ENCODE results near the gene CLOCK. TPM values are rescaled to one million over a fixed set of nuclear protein-coding genes. Genes with fewer than 3 reads are reported as not detected.

Gene CLOCK
- total RNA-seq, 3 donors from 2014 or later, result 29.8 to 32.2 (median 30.2) TPM

DNA sequence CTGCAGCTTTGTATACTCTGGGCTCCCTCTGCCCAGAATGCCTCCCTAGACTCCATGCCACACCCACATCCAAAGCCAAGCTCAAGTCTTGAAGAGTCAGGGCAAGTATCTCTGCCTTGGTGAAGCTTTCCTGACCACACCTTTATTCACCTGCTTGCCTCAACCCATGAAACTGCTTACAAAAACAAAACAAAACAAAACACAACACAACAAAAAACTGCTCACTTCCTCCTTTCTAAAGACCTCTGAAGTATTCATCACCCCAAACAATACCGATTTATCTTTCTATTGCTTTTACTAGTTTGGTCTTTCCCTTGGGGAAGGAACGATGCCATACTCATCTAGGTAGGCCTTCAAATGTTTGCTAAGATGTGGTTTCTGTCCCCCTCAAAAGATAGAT, 105.9 kb downstream of the CLOCK start:
- H3K4me3 ChIP-seq, result no peak overlapping the region
- TF ChIP-seq, protein P1, sequence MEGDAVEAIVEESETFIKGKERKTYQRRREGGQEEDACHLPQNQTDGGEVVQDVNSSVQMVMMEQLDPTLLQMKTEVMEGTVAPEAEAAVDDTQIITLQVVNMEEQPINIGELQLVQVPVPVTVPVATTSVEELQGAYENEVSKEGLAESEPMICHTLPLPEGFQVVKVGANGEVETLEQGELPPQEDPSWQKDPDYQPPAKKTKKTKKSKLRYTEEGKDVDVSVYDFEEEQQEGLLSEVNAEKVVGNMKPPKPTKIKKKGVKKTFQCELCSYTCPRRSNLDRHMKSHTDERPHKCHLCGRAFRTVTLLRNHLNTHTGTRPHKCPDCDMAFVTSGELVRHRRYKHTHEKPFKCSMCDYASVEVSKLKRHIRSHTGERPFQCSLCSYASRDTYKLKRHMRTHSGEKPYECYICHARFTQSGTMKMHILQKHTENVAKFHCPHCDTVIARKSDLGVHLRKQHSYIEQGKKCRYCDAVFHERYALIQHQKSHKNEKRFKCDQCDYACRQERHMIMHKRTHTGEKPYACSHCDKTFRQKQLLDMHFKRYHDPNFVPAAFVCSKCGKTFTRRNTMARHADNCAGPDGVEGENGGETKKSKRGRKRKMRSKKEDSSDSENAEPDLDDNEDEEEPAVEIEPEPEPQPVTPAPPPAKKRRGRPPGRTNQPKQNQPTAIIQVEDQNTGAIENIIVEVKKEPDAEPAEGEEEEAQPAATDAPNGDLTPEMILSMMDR (IDR thresholded peaks at IDR 0.05), result no peak
- TF ChIP-seq POLR2A (IDR thresholded peaks at IDR 0.05) (no peak), POLR2AphosphoS5 (IDR thresholded peaks at IDR 0.05) (no peak)
- H3K9me3 ChIP-seq, result no peaks in the 10 kb centered on the region
- H3K4me1 ChIP-seq, result no peaks in the 10 kb centered on the region
- H3K27me3 ChIP-seq, result no peaks in the 10 kb centered on the region
- no peaks in the 10 kb centered on the region for H3K36me3 ChIP-seq
- H3K27ac ChIP-seq, result no peak overlapping the region
- DNase-seq (ENCODE audit: low spot score in 2 of 2), result no peak
- intact Hi-C loops (cut with DNase I; ENCODE audit: low total_unique reads), result loop anchor here (5.0 kb wide), 1 partner anchor 197 kb away; the partner anchor contains the start of gene NMU

- H3K9me3 ChIP-seq, result no peaks in the 10 kb centered on the region
- no peak overlapping the region for H3K27ac ChIP-seq
- DNase-seq (ENCODE audit: low spot score in 2 of 2), result no peak
- H3K4me1 ChIP-seq, result no peaks in the 10 kb centered on the region
- TF ChIP-seq, protein P1 (IDR thresholded peaks at IDR 0.05), result no peak
- TF ChIP-seq POLR2AphosphoS5 (IDR thresholded peaks at IDR 0.05) (no peak), POLR2A (IDR thresholded peaks at IDR 0.05) (no peak)
- intact Hi-C loops (cut with DNase I; ENCODE audit: low total_unique reads), result no loop called here
- no peak overlapping the region for H3K4me3 ChIP-seq
- no peaks in the 10 kb centered on the region for H3K36me3 ChIP-seq
- H3K27me3 ChIP-seq, result no peaks in the 10 kb centered on the region
Measured at GRCh38 chr4:55439023-55439422, 107.7 kb downstream of the CLOCK start.

DNA sequence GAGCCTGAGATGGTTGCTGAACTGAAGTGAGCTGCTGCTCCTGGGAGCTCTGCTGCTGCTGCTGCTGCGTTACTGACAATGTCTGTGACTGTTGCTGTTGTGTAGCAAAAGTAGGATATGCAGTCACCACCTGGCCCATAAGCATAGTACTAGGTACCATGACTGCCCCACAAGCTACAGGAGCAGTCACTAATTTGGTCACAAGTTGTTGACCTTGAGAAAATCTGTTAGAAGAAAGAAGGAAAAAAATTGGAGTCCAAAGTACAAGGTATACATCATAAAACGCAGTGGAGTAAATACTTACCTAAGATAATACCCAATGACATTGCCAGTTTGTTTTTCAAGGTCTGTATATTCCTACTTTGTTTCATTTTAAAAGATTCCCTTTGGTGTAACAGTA, 108.4 kb downstream of the CLOCK start:
- Histone ChIP-seq H3K27me3 (no peaks in the 10 kb centered on the region), H3K4me1 (no peaks in the 10 kb centered on the region), H3K9me3 (no peaks in the 10 kb centered on the region), H3K4me3 (no peak overlapping the region), H3K36me3 (no peaks in the 10 kb centered on the region), H3K27ac (no peak overlapping the region)
- intact Hi-C loops (cut with DNase I; ENCODE audit: low total_unique reads), result no loop called here
- TF ChIP-seq POLR2A (IDR thresholded peaks at IDR 0.05) (no peak), POLR2AphosphoS5 (IDR thresholded peaks at IDR 0.05) (no peak)
- TF ChIP-seq, protein P1 (IDR thresholded peaks at IDR 0.05), result no peak
- no peak for DNase-seq (ENCODE audit: low spot score in 2 of 2)

DNA sequence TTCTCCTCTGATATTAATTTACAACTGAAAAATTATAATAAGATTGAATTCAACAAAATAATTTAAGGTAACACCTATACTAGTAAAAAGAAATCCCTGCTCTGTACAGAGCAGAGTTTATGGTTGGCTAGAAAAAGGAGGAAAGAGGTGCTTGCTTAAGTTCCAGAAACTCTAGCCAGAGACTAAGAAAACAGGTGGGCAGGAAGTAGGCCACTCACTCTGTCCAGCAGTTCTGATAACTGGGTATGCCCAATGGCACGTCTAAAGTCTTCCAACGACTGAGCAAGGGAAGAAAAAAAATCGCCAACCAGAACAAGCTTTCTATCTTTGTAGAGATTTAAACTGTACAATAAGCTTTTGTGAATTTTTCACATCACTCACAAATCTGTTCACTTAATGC, 108.9 kb downstream of the CLOCK start:
- intact Hi-C loops (cut with DNase I; ENCODE audit: low total_unique reads), result no loop called here
- DNase-seq (ENCODE audit: low spot score in 2 of 2), result no peak
- no peaks in the 10 kb centered on the region for H3K9me3 ChIP-seq
- no peaks in the 10 kb centered on the region for H3K27me3 ChIP-seq
- H3K27ac ChIP-seq, result no peak overlapping the region
- H3K36me3 ChIP-seq, result no peaks in the 10 kb centered on the region
- TF ChIP-seq, protein P1 (IDR thresholded peaks at IDR 0.05), result no peak
- TF ChIP-seq POLR2AphosphoS5 (IDR thresholded peaks at IDR 0.05) (no peak), POLR2A (IDR thresholded peaks at IDR 0.05) (no peak)
- no peak overlapping the region for H3K4me3 ChIP-seq
- no peaks in the 10 kb centered on the region for H3K4me1 ChIP-seq

- Histone ChIP-seq H3K27ac (no peak overlapping the region), H3K9me3 (no peaks in the 10 kb centered on the region), H3K4me3 (no peak overlapping the region), H3K27me3 (no peaks in the 10 kb centered on the region), H3K36me3 (no peaks in the 10 kb centered on the region), H3K4me1 (no peaks in the 10 kb centered on the region)
- TF ChIP-seq, protein P1 (IDR thresholded peaks at IDR 0.05), result no peak
- TF ChIP-seq POLR2AphosphoS5 (IDR thresholded peaks at IDR 0.05) (no peak), POLR2A (IDR thresholded peaks at IDR 0.05) (no peak)
- intact Hi-C loops (cut with DNase I; ENCODE audit: low total_unique reads), result no loop called here
- DNase-seq (ENCODE audit: low spot score in 2 of 2), result no peak
Measured at GRCh38 chr4:55437356-55437796, 109.3 kb downstream of the CLOCK start.
